HepG2 (cell line): Measurements from ENCODE around the gene BRAF. TPM values are rescaled to one million over a fixed set of nuclear protein-coding genes. Genes with fewer than 3 reads are reported as not detected.

ENCODE experiments used
- ARID5B ChIP-seq: IDR thresholded peaks from 2 replicates; pipeline ENCODE4 v1.4.0; 2020; ENCODE audit warnings: mild to moderate bottlenecking, missing genetic modification reagents
- ASH2L ChIP-seq: fragments of 300-600, 200-600 bp; sonication (generic); IDR thresholded peaks from 2 replicates; pipeline ENCODE4 v1.7.0; 2017; ENCODE audit warnings: low read depth, mild to moderate bottlenecking, moderate library complexity, mixed read lengths, low read length; ENCODE audit not compliant: insufficient read length
- GMEB1 ChIP-seq: sonication (generic); formaldehyde crosslinking; IDR thresholded peaks from 2 replicates; pipeline ENCODE4 v1.5.1; 2020; ENCODE audit warnings: missing genetic modification reagents, mild to moderate bottlenecking, borderline replicate concordance
- KLF16 ChIP-seq, 2 experiments: sonication (generic) in 1 of 2; formaldehyde crosslinking in 1 of 2; IDR thresholded peaks; 2 replicates each; pipeline versions ENCODE4 v1.6.1 to v1.8.0; 2016 to 2023; ENCODE audit warnings: missing genetic modification reagents in 2 of 2, missing compliant biosample characterization in 1 of 2
- SPEN ChIP-seq: sonication (generic); formaldehyde crosslinking; IDR thresholded peaks from 2 replicates; pipeline ENCODE4 v1.5.1; 2020; ENCODE audit warnings: low read depth, mild to moderate bottlenecking, missing genetic modification reagents
- TAF1 ChIP-seq: sonication (generic); formaldehyde crosslinking; IDR thresholded peaks from 2 replicates; pipeline ENCODE4 v1.4.0; 2020; ENCODE audit warnings: missing genetic modification reagents
- ZBTB25 ChIP-seq: IDR thresholded peaks from 2 replicates; pipeline ENCODE4 v1.6.1; 2018; ENCODE audit warnings: missing genetic modification reagents
- ZFAT ChIP-seq: sonication (generic); formaldehyde crosslinking; conservative IDR thresholded peaks from 2 replicates; pipeline ENCODE4 v1.8.1; 2023; ENCODE audit warnings: missing genetic modification reagents, inconsistent platforms
- ZNF382 ChIP-seq: sonication (generic); formaldehyde crosslinking; IDR thresholded peaks from 2 replicates; pipeline ENCODE4 v1.5.0; 2020; ENCODE audit warnings: missing genetic modification reagents, mild to moderate bottlenecking, borderline replicate concordance
- ZNF503 ChIP-seq: sonication (generic); formaldehyde crosslinking; IDR thresholded peaks from 2 replicates; pipeline ENCODE4 v1.4.0; 2020; ENCODE audit warnings: missing genetic modification reagents
- ZNF800 ChIP-seq: sonication (generic); formaldehyde crosslinking; IDR thresholded peaks from 2 replicates; pipeline ENCODE4 v1.4.0; 2020; ENCODE audit warnings: missing genetic modification reagents
- polyA plus RNA-seq, 8 experiments: library from polyadenylated mRNA; depleted of rRNA in 3 of 8; stranded (reverse) in 7 of 8; unstranded in 1 of 8; fragments of >200 nt; fragmentation: Illumina TruSeq in 4 of 8; extraction: Trizol in 4 of 8; gene quantifications; 2 replicates each; pipeline versions ENCODE4 v1.2.1 to v1.2.3, GENCODE V29; 2011 to 2016; ENCODE audit warnings: low read depth in 4 of 8, missing spikeins in 1 of 8, mixed read lengths in 1 of 8; ENCODE audit not compliant: insufficient read depth in 1 of 8
- total RNA-seq, 5 experiments: library from RNA; depleted of rRNA; stranded (reverse); fragments of >200 nt; fragmentation: Illumina TruSeq; extraction: Trizol; gene quantifications; 2 replicates each; pipeline ENCODE4 v1.2.3, GENCODE V29; 2016; ENCODE audit warnings: low read depth in 1 of 5
- TF ChIP-seq, protein P1 (sequence below): sonication (generic); formaldehyde crosslinking; IDR thresholded peaks from 2 replicates; pipeline ENCODE4 v1.5.1; 2020; ENCODE audit warnings: missing genetic modification reagents, mild to moderate bottlenecking, borderline replicate concordance
- TF ChIP-seq, protein P2 (sequence below): sonication (generic); formaldehyde crosslinking; IDR thresholded peaks from 2 replicates; pipeline ENCODE4 v1.4.0; 2020; ENCODE audit warnings: missing genetic modification reagents

BRAF gene
- total and polyA plus RNA-seq, 2 of the 13 experiments (the other 11 are each of a cell fraction or from before 2014, with no cell fraction given) = 12.5 to 13.4 TPM

- TF ChIP-seq GMEB1 (CRISPR knock-in tag) = 0 out of 2 replicates have a peak, but pooled peaks have one; percentile 37
- no peak for TF ChIP-seq ZNF800 (CRISPR knock-in tag)
- peak; percentile 83 for TF ChIP-seq ASH2L
- TF ChIP-seq ZFAT (CRISPR knock-in tag) = no peak
- no peak for TF ChIP-seq ZNF503 (CRISPR knock-in tag)
- no peak; the same call in 1 of the 2 replicates for TF ChIP-seq ZBTB25 (CRISPR knock-in tag)
- no peak; the same call in 1 of the 2 replicates for TF ChIP-seq SPEN (CRISPR knock-in tag)
- TF ChIP-seq TAF1 (CRISPR knock-in tag) = peak; percentile 44; the same call in 1 of the 2 replicates
- TF ChIP-seq, protein P1, sequence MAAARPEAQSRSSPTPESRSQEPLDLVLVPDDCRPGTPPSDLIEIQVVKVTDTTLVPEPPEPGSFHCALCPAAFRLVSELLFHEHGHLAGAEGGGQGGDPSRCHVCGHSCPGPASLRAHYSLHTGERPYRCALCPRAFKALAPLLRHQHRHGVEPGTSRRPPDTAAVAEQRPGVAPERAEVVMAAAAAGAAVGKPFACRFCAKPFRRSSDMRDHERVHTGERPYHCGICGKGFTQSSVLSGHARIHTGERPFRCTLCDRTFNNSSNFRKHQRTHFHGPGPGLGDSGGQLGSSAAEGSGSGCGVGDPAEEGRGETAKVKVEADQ = 0 out of 2 replicates have a peak, but pooled peaks have one; percentile 17
- TF ChIP-seq KLF16 (CRISPR knock-in tag; IDR thresholded peaks at IDR 0.05) = peak in 1 of 2 experiments; percentile 26; a peak in 1 of 4 replicates
- TF ChIP-seq, protein P2, sequence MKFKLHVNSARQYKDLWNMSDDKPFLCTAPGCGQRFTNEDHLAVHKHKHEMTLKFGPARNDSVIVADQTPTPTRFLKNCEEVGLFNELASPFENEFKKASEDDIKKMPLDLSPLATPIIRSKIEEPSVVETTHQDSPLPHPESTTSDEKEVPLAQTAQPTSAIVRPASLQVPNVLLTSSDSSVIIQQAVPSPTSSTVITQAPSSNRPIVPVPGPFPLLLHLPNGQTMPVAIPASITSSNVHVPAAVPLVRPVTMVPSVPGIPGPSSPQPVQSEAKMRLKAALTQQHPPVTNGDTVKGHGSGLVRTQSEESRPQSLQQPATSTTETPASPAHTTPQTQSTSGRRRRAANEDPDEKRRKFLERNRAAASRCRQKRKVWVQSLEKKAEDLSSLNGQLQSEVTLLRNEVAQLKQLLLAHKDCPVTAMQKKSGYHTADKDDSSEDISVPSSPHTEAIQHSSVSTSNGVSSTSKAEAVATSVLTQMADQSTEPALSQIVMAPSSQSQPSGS = no peak
- peak; percentile 44 for TF ChIP-seq ARID5B
- TF ChIP-seq ZNF382 (CRISPR knock-in tag) = no peak
Measured at GRCh38 chr7:140924019-140924820, 509 bp downstream of the BRAF start (continued).
